Measurements from ENCODE around the gene FGF2.
"Not testable (repeated sequence)": the region's sequence is repeated elsewhere in the genome, so short reads cannot be mapped to it uniquely, and the experiment has no call there.

GRCh38 chr4:122849789-122850188 lies 23.2 kb downstream of the FGF2 start:
- TF ChIP-seq POLR2A, CTCF (IDR thresholded peaks at IDR 0.05): not testable (repeated sequence)

Data from testis (tissue), 2 donors.